ENCODE results near the gene TYSND1.

Gene TYSND1

GRCh38 chr10:70178139-70178725 is 31.7 kb upstream of the TYSND1 start:
- H4K91ac ChIP-seq (ENCODE audit: low read depth, low read length): no peak overlapping the region
- H3K4me1 ChIP-seq (ENCODE audit: control insufficient read depth in 1 of 2, insufficient read depth in 2 of 2, low read length in 2 of 2): peaks cover 0 to 2% of the 10 kb centered on the region in 2 experiments
- no peak overlapping the region for H3K9ac ChIP-seq (ENCODE audit: low read length)
- H3K27me3 ChIP-seq (ENCODE audit: insufficient read depth, low read length): no peaks in the 10 kb centered on the region
- H2BK120ac ChIP-seq (ENCODE audit: insufficient read depth, low read length, poor library complexity): no peak overlapping the region
- no peak for DNase-seq
- no peak overlapping the region for H3K18ac ChIP-seq (ENCODE audit: low read length)
- no peaks in the 10 kb centered on the region for H3K36me3 ChIP-seq (ENCODE audit: control insufficient read depth in 1 of 2, insufficient read depth in 2 of 2, low read length in 2 of 2)
- H2BK12ac ChIP-seq (ENCODE audit: low read length): no peak overlapping the region
- no peak overlapping the region for H2AK5ac ChIP-seq (ENCODE audit: low read length)
- no peak overlapping the region for H3K27ac ChIP-seq (ENCODE audit: low read depth, low read length)
- no peak overlapping the region for H2BK5ac ChIP-seq (ENCODE audit: low read depth, low read length, poor library complexity)
- H3K79me2 ChIP-seq (ENCODE audit: control insufficient read depth, insufficient read depth, low read length, poor library complexity): no peaks in the 10 kb centered on the region
- H3K4me3 ChIP-seq (ENCODE audit: low read depth, low read length): no peak overlapping the region
- H3K9me3 ChIP-seq (ENCODE audit: insufficient read depth, low read depth, low read length): no peaks in the 10 kb centered on the region
- no peak overlapping the region for H2AFZ ChIP-seq (ENCODE audit: insufficient read depth, low read length, poor library complexity)
- WGBS (ENCODE audit: extremely low coverage, insufficient coverage, insufficient read length): no CpG with 5 or more reads among the region's 4 CpGs
- H4K12ac ChIP-seq (ENCODE audit: low read depth, low read length): no peak overlapping the region
- no peak overlapping the region for H3K4me2 ChIP-seq (ENCODE audit: low read length)
- H3K23ac ChIP-seq (ENCODE audit: low read length): no peak overlapping the region
- no peak overlapping the region for H4K8ac ChIP-seq (ENCODE audit: low read depth, low read length)
- no peak overlapping the region for H3K14ac ChIP-seq (ENCODE audit: low read length)
- H3K79me1 ChIP-seq (ENCODE audit: low read length): no peaks in the 10 kb centered on the region
- H3K4ac ChIP-seq (ENCODE audit: low read depth, low read length): no peak overlapping the region

- no peak overlapping the region for H3K18ac ChIP-seq (ENCODE audit: low read length)
- H3K9me3 ChIP-seq (ENCODE audit: insufficient read depth, low read depth, low read length): no peaks in the 10 kb centered on the region
- H3K27me3 ChIP-seq (ENCODE audit: insufficient read depth, low read length): no peaks in the 10 kb centered on the region
- no peak for DNase-seq
- no peak overlapping the region for H3K23ac ChIP-seq (ENCODE audit: low read length)
- no peak overlapping the region for H3K27ac ChIP-seq (ENCODE audit: low read depth, low read length)
- H3K79me1 ChIP-seq (ENCODE audit: low read length): no peaks in the 10 kb centered on the region
- H2BK5ac ChIP-seq (ENCODE audit: low read depth, low read length, poor library complexity): no peak overlapping the region
- H2AK5ac ChIP-seq (ENCODE audit: low read length): no peak overlapping the region
- no peaks in the 10 kb centered on the region for H3K36me3 ChIP-seq (ENCODE audit: control insufficient read depth in 1 of 2, insufficient read depth in 2 of 2, low read length in 2 of 2)
- no peak overlapping the region for H3K4me3 ChIP-seq (ENCODE audit: low read depth, low read length)
- no peak overlapping the region for H2BK120ac ChIP-seq (ENCODE audit: insufficient read depth, low read length, poor library complexity)
- H2AFZ ChIP-seq (ENCODE audit: insufficient read depth, low read length, poor library complexity): no peak overlapping the region
- no peak overlapping the region for H3K4ac ChIP-seq (ENCODE audit: low read depth, low read length)
- H3K4me1 ChIP-seq (ENCODE audit: control insufficient read depth in 1 of 2, insufficient read depth in 2 of 2, low read length in 2 of 2): peaks cover 0 to 2% of the 10 kb centered on the region in 2 experiments
- no peak overlapping the region for H3K4me2 ChIP-seq (ENCODE audit: low read length)
- H4K8ac ChIP-seq (ENCODE audit: low read depth, low read length): no peak overlapping the region
- no peak overlapping the region for H2BK12ac ChIP-seq (ENCODE audit: low read length)
- no CpG with 5 or more reads among the region's 6 CpGs for WGBS (ENCODE audit: extremely low coverage, insufficient coverage, insufficient read length)
- H4K12ac ChIP-seq (ENCODE audit: low read depth, low read length): no peak overlapping the region
- H3K14ac ChIP-seq (ENCODE audit: low read length): no peak overlapping the region
- H3K9ac ChIP-seq (ENCODE audit: low read length): no peak overlapping the region
- no peaks in the 10 kb centered on the region for H3K79me2 ChIP-seq (ENCODE audit: control insufficient read depth, insufficient read depth, low read length, poor library complexity)
- no peak overlapping the region for H4K91ac ChIP-seq (ENCODE audit: low read depth, low read length)
Measured at GRCh38 chr10:70176441-70176840, 29.9 kb upstream of the TYSND1 start.

GRCh38 chr10:70175516-70175915 is 29.0 kb upstream of the TYSND1 start:
- no peak overlapping the region for H3K4me2 ChIP-seq (ENCODE audit: low read length)
- H2BK12ac ChIP-seq (ENCODE audit: low read length): no peak overlapping the region
- H3K14ac ChIP-seq (ENCODE audit: low read length): no peak overlapping the region
- peaks cover 0 to 6% of the 10 kb centered on the region in 2 experiments for H3K4me1 ChIP-seq (ENCODE audit: control insufficient read depth in 1 of 2, insufficient read depth in 2 of 2, low read length in 2 of 2)
- H3K23ac ChIP-seq (ENCODE audit: low read length): no peak overlapping the region
- H2BK120ac ChIP-seq (ENCODE audit: insufficient read depth, low read length, poor library complexity): no peak overlapping the region
- no peak for DNase-seq
- no peaks in the 10 kb centered on the region for H3K79me2 ChIP-seq (ENCODE audit: control insufficient read depth, insufficient read depth, low read length, poor library complexity)
- no peak overlapping the region for H3K9ac ChIP-seq (ENCODE audit: low read length)
- no peak overlapping the region for H2AFZ ChIP-seq (ENCODE audit: insufficient read depth, low read length, poor library complexity)
- H3K27me3 ChIP-seq (ENCODE audit: insufficient read depth, low read length): no peaks in the 10 kb centered on the region
- H4K91ac ChIP-seq (ENCODE audit: low read depth, low read length): no peak overlapping the region
- no peak overlapping the region for H4K12ac ChIP-seq (ENCODE audit: low read depth, low read length)
- H2BK5ac ChIP-seq (ENCODE audit: low read depth, low read length, poor library complexity): no peak overlapping the region
- H3K79me1 ChIP-seq (ENCODE audit: low read length): peaks cover 3% of the 10 kb centered on the region
- no peak overlapping the region for H2AK5ac ChIP-seq (ENCODE audit: low read length)
- WGBS (ENCODE audit: extremely low coverage, insufficient coverage, insufficient read length): no CpG with 5 or more reads among the region's 3 CpGs
- H3K4ac ChIP-seq (ENCODE audit: low read depth, low read length): no peak overlapping the region
- no peak overlapping the region for H4K8ac ChIP-seq (ENCODE audit: low read depth, low read length)
- H3K9me3 ChIP-seq (ENCODE audit: insufficient read depth, low read depth, low read length): no peaks in the 10 kb centered on the region
- H3K36me3 ChIP-seq (ENCODE audit: control insufficient read depth in 1 of 2, insufficient read depth in 2 of 2, low read length in 2 of 2): no peaks in the 10 kb centered on the region
- H3K18ac ChIP-seq (ENCODE audit: low read length): no peak overlapping the region
- H3K4me3 ChIP-seq (ENCODE audit: low read depth, low read length): no peak overlapping the region
- H3K27ac ChIP-seq (ENCODE audit: low read depth, low read length): no peak overlapping the region

- Histone ChIP-seq H3K79me2 (ENCODE audit: control insufficient read depth, insufficient read depth, low read length, poor library complexity) (peaks cover 8% of the 10 kb centered on the region), H3K36me3 (ENCODE audit: control insufficient read depth in 1 of 2, insufficient read depth in 2 of 2, low read length in 2 of 2) (no peaks in the 10 kb centered on the region)
Measured at GRCh38 chr10:70174058-70174741, 27.7 kb upstream of the TYSND1 start.

More at GRCh38 chr10:70174058-70174741, 27.7 kb upstream of the TYSND1 start:
- H2AK5ac ChIP-seq (ENCODE audit: low read length): no peak overlapping the region
- WGBS (ENCODE audit: extremely low coverage, insufficient coverage, insufficient read length): no CpG with 5 or more reads among the region's 4 CpGs
- peak overlapping the region; percentile 66 for H2AFZ ChIP-seq (ENCODE audit: insufficient read depth, low read length, poor library complexity)
- H3K23ac ChIP-seq (ENCODE audit: low read length): no peak overlapping the region
- H3K4ac ChIP-seq (ENCODE audit: low read depth, low read length): no peak overlapping the region
- peak overlapping the region; percentile 40 for H4K12ac ChIP-seq (ENCODE audit: low read depth, low read length)
- no peak overlapping the region for H3K18ac ChIP-seq (ENCODE audit: low read length)
- no peak overlapping the region for H2BK12ac ChIP-seq (ENCODE audit: low read length)
- H3K27me3 ChIP-seq (ENCODE audit: insufficient read depth, low read length): no peaks in the 10 kb centered on the region
- no peak overlapping the region for H3K27ac ChIP-seq (ENCODE audit: low read depth, low read length)
- H3K9ac ChIP-seq (ENCODE audit: low read length): no peak overlapping the region
- no peak overlapping the region for H2BK5ac ChIP-seq (ENCODE audit: low read depth, low read length, poor library complexity)
- peaks cover 8% of the 10 kb centered on the region for H3K79me1 ChIP-seq (ENCODE audit: low read length)
- H2BK120ac ChIP-seq (ENCODE audit: insufficient read depth, low read length, poor library complexity): no peak overlapping the region
- no peak overlapping the region for H3K4me2 ChIP-seq (ENCODE audit: low read length)
- no peak for DNase-seq
- no peaks in the 10 kb centered on the region for H3K9me3 ChIP-seq (ENCODE audit: insufficient read depth, low read depth, low read length)
- peaks cover 0 to 6% of the 10 kb centered on the region in 2 experiments for H3K4me1 ChIP-seq (ENCODE audit: control insufficient read depth in 1 of 2, insufficient read depth in 2 of 2, low read length in 2 of 2)
- H4K8ac ChIP-seq (ENCODE audit: low read depth, low read length): peak overlapping the region; percentile 66
- H3K4me3 ChIP-seq (ENCODE audit: low read depth, low read length): no peak overlapping the region
- H4K91ac ChIP-seq (ENCODE audit: low read depth, low read length): no peak overlapping the region
- H3K14ac ChIP-seq (ENCODE audit: low read length): no peak overlapping the region
